UCSD-AML1 (cell line): Measurements from ENCODE around the gene IGSF9B.

ENCODE experiments used
- DNase-seq: peaks from one replicate; lab custom pipeline; 2025; ENCODE audit not compliant: unreplicated experiment; lab: John Stamatoyannopoulos, UW

IGSF9B gene

GRCh38 chr11:133872160-133872559, 84.6 kb downstream of the IGSF9B start:
- DNase-seq = no peak

- no peak for DNase-seq
Observed at GRCh38 chr11:133867456-133867855, 89.3 kb downstream of the IGSF9B start.

- DNase-seq = no peak
Observed at GRCh38 chr11:133865466-133865865, 91.3 kb downstream of the IGSF9B start.

- no peak for DNase-seq
Observed at GRCh38 chr11:133864756-133865155, 92.0 kb downstream of the IGSF9B start.

GRCh38 chr11:133860151-133860550, 96.6 kb downstream of the IGSF9B start:
- no peak for DNase-seq
